GM18520 (cell line): ENCODE measurements around the gene SLC66A1.

Experiments
- ATAC-seq: cut with Tn5 transposase; IDR thresholded peaks from one replicate; pipeline ENCODE4 v1.9.1; 2021; ENCODE audit not compliant: unreplicated experiment

SLC66A1 gene

DNA sequence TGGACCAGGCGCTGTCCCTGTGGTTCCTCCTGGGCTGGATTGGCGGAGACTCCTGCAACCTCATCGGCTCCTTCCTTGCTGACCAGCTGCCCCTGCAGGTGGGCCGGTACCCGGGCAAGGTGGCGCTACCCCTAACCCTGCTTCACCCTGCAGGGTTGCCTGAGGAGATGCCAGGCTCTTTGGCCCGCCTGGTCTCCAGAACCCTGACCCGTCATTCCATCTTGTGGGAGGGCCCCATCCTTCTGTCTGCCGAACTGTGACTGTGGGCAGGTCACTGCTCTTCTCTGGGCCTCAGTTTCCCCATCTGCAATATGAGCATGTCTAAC, 12.5 kb downstream of the SLC66A1 start:
- ATAC-seq, result no peak

DNA sequence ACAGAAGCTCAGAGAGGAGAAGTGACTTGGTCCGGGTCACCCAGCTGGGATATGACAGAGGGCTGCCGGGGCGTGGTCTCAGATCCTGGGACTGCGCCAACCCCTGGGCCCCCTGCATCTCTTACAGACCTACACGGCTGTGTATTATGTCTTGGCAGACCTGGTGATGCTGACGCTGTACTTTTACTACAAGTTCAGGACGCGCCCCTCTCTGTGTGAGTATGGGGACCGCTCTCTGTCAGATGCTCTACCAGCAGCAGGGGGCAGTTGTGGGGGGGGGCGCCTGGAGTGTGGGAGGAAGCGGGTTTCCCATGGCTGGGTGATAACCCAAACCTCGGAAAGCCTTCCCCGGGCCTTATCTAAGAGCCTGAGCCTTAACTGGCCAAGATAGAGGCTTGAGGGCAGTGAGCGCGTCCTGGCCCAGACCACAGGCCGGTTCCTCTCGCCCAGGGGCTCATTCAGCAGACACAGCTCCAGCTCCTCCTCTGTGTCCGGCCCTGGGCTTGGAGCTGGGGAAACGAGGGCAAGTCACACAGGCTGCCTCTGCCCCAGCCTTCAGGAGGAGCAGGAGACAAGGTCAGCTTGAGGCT, 13.3 kb downstream of the SLC66A1 start:
- no peak for ATAC-seq

DNA sequence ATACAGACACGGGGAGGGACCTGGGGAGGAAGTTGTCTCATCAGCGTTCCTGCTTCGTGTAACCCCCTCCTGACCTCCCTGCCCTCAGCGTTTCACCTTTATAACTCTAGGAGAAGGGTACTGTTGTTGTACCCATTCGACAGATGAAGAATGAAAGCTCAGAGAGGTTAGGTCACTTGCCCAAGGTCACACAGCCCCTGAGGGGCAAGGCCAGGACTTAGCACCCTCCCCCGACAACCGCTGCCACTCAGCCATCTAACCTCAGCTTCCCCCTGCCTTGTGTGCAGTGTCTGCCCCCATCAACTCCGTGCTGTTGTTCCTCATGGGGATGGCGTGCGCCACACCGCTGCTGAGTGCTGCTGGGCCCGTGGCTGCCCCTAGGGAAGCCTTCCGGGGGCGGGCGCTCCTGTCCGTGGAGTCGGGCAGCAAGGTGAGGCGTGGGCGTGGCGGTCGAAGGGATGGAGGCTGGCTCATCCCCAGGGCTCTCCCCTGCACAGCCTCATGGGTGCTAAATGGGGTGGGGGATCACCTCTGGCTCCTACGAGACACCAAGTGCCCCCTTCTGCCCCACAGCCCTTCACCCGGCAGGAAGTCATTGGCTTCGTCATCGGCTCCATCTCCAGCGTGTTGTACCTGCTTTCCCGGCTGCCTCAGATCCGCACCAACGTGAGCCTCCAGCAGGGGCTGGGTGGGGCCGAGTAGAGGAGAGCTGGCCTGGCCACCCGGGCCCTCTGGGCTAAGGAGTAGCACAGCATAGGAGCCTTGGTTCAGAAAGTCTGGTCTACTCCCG, 14.0 kb downstream of the SLC66A1 start:
- ATAC-seq, result no peak

DNA sequence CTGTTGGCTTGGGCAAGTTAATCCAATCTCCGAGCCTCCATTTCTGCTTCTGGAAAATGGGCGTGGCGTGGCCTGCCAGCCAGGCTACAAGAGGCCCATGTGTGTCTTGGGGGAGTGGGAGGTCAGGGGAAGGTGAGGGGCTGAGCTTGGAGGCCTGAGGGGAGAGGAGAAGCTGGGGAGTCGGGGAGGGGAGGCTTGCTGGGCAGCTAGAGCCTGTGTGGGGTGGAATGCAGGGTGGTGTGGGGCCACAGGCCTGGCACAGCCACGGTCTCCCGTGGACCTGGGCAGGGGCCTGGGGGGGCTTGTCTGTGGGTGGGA, 14.6 kb downstream of the SLC66A1 start:
- ATAC-seq, result no peak

DNA sequence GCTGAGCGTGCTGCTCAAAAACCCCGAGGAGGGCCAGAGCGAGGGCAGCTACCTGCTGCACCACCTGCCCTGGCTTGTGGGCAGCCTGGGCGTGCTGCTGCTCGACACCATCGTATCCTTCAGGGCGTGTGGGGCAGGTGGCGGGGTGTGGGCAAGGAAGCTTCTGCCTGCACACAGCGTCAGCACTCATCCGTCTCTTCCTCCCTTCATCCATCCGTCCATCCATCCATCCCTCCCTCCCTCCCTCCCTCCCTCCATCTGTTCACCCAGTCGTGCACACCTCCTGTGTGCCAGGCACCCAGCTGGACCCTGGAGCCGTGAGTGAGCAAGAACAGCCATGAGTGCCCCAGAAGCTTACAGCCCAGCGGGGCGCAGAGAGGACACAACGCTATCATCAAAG, 15.2 kb downstream of the SLC66A1 start:
- ATAC-seq, result no peak

DNA sequence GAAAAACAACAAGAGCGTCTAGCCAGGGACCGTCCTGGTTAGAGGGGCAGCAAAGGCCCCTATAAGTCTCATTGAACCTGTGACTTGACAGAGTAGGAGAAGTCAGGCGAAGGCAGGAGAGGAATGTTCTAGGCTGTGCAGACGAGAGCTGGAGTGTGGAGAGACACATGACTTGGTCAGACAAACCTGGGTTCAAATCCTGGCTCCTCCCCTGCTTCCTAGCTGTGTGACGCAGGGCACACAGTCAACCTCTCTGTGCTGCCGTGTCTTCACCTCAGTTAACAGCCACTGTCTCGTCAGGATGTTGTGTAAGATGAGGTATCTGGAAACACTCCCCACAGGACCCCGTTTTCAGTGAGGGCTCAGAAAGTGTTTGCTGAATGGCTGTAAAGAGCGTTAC, 15.6 kb downstream of the SLC66A1 start:
- no peak for ATAC-seq

DNA sequence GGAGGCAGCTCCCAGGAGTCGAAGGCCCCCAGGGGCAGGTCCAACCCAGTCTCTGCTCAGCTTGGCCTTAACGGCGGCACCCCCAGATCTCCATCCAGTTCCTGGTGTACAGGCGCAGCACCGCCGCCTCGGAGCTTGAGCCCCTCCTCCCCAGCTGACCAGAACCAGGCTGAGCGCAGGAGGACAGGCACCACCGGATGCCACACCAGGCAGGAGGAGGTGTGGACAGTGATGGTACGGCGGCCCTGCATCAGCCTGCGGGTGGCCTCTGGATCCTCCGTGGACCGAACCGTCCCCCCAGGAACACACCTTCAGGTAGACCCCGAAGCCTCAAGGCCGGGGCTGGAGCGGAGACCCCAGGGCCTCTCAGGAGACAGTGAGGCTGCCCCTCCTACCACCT, 16.4 kb downstream of the SLC66A1 start:
- ATAC-seq, result no peak

DNA sequence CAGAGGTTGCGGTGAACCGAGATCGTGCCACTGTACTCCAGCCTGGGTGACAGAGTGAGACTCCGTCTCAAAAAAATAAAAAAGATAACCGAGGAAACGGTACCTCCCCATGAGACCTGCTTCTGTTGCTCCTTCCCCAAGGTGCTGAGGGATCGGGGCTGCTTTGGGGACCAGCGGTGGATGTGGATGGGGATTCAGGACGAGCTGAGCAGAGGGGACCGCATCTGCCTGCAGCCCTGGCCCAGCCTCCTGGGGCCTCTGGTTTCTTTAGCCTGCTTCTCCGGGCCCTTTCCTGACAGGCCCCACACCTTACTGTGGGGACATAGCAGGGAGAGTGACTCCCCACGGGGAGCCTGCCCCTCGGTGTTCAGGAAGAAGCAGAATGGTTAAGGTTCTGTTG, 17.1 kb downstream of the SLC66A1 start:
- no peak for ATAC-seq

DNA sequence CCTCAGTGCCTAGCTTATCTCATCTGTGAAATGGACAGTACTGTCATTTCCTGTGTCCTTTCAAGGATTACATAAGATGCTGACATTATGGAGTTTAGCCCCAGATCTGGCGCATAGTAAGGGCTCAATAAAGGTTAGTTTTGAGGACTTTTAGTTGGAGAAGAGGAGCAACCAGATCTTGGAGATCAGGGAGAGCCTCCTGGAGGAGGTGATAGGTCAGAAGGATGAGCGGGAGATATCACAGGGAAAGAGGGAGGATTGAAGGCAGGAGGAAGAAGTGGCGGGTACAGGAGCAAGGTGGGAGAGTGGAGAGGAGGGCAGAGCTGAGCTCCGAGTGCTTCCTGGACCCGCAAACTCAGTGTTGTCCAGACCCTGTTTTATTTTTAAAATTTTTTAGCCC, 17.5 kb downstream of the SLC66A1 start:
- ATAC-seq, result no peak

DNA sequence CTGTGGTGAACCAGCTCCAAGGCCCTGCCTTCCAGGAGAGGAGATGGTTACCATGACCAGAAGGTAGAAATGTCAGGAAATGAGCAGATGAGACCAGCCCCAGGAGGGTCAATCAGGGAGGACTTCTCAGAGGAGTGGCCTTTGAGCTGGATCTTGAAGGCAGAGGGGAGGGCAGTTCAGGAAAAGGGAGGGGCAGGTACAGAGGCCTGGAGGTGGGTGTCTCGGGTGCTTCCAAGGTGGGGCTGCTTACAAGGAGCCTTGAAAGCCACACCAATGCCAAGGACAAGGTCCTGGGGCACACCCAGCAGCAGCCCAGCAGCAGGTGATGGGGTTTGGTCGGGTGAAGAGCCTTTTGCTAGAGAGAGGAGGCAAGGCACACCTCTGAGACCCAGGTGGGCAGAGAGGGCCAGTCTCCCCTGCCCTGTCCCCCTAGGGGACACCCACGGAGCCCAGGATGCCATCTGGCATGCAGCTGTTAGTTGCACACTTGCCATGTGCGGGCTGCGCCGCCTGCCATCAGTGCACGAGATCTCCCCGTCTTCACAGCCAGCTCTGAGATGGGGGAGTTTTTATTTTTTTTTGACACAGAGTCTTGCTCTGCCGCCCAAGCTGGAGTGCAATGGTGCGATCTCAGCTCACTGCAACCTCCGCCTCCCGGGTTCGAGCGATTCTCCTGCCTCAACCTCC, 18.5 kb downstream of the SLC66A1 start:
- no peak for ATAC-seq

DNA sequence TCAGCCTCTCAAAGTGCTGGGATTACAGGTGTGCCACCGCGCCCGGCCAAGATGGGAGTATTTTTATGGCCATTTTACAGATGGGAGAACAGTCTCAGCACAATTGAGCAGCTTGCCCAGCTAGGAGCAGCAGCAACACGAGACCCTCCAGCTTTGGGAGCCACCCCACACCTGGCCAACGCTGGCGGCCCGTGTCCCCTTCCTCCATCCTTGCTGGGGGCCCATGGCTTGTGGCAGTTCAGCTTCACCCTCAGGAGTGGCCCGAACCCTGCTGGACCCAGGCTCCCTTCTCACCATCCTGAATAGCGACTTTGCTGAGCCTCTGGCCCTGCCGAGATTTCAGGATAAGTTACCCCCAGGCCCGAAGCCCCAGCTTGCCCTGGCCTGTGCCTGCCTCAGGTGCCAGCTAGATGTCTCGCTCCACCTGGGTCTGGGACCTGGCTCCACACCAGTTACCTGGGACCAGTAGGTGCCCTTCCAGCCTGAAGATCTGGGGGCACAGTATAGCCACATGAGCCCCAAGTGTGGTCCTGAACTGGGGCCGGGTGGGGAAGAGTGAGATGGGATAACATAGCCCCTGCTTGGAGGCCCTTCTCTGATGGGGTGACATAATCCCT, 19.2 kb downstream of the SLC66A1 start:
- no peak for ATAC-seq

DNA sequence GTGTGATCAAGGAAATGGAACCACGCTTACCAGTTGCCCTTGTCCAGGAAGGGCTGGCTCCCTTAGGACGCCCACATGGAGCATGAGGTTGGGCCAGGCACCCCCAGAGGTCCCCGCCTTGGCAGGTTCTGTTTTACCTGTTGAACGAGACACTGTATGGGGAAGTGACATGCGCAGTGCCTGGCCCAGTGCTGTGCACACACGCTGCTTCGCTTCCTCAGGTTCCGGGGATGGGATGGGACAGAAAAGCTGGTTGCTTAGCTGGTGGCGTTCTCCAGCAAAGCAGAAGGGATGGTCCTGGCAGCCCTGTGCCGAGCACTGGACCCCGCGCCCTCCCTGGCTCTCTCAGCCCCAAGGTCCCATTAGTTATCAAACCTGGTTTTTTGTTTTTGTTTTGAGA, 20.7 kb downstream of the SLC66A1 start:
- no peak for ATAC-seq

DNA sequence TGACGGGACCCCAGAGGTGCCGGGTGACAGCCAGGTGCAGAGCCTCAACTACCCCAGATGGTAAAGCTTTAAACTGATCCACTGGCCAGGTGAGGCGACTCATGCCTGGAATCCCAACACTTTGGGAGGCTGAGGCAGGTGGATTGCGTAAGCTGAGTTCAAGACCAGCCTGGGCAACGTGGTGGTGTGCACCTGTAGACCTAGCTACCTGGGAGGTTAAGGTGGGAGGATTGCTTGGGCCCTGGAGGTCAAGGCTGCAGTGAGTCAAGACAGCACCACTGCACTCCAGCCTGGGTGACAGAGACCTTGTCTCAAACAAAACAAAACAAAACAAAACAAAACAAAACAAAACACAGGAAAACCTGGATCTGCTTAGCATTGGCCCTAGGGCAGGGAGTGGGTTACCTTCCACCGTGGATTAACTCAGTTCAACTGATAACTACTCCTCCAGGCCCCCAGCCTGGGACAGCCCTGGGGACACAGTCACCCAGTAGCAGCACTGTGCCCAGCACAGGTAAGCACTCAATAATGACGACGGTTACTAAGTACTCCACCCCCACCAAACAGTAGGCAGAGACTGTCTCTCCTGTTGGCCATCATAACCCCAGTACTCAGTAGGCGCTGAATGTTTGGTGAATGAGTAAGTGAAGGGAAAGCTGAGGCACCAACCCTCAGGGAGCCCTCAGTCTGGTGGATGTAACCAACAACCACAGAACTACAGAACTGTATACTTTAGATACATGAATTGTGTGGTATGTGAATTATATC, 21.6 kb downstream of the SLC66A1 start:
- no peak for ATAC-seq

DNA sequence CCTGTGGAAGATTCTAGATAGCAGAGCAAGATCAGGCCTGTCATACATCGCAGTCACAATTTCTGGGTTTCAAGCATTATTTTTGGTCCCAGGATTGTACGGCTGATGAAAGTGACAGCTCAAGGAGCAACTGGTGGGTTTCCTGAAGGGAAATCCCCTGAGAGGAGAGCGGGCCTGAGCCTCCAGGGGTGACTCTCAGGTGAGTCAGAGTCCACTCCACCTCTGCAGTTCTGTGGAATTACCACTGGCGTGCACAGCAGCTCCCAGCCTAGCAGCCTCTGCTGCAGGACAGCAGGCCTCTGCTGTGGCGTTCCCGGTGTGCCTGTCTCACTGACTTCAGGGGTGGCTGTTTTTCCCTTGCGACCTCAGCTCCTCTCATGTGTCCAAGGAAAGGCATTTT, 24.4 kb downstream of the SLC66A1 start:
- ATAC-seq, result no peak

DNA sequence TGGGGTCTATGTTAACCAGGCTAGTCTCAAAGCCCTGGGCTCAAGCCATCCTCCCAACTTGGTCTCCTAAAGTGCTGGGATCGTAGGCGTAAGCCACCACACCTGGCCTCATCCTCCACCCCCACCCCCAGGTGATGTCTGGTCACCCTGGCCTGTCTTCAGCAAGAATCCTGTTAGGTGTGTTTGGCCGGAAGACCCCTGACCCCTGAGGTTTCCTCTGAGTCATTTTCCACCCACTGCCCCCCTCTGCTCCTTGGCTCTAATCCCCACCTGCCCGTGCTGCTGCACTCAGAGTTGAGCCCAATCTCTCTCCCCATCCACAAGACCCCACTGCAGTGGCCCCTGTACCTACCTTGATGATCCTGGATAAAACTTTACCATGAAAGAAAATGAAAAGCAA, 25.2 kb downstream of the SLC66A1 start:
- ATAC-seq, result no peak

DNA sequence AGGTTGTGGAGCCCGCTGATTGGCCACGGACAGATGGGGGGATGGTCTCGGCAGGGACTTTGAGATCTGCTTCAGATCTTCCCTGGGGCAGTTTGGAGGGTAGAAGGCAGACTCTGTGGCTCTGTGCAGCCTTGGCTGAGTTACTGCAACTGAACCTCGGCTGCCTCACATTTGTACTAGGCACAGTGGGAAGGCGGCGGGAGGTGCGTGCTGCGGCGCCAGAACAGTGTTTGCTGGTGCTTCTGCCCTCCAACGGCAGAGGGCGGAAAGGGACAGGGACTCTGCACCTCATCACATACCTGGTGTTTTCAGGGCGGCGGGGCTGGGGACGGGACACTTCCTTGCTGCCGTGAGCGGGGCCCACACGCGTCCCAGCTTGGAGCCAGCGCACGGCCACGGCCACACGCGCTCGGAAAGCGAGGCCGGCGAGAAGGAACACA, 26.2 kb downstream of the SLC66A1 start:
- no peak for ATAC-seq

DNA sequence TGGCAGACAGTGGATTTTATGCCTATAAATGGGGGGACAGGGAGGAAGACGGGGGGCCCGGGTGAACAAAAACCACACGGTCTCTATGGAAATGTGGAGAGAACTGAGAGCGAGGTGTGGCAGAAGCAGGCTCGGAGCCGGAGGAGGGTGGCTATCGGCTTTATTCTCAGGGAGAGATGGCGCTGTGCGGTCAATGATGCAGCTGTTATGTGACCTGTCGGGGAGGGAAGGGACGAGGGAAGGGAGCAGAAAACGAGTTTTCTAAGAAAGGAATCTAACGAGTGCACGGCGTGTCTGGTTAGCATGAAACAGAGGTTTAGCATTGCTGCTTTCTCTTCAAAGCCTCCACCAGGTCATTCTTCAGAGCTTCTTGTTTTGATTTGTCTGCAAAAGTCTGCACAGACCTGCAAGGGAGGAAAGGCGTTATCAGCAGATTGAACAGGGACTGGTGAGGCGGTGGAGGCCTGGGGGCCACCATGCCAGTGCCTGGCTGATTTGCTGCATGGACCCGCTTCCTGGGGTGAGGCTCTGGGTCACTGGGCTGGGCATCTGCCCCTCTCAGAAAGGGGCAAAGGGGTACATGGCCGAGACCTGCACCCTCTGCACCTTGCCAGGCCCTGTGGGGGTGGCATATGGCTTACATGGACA, 27.2 kb downstream of the SLC66A1 start:
- ATAC-seq, result no peak

DNA sequence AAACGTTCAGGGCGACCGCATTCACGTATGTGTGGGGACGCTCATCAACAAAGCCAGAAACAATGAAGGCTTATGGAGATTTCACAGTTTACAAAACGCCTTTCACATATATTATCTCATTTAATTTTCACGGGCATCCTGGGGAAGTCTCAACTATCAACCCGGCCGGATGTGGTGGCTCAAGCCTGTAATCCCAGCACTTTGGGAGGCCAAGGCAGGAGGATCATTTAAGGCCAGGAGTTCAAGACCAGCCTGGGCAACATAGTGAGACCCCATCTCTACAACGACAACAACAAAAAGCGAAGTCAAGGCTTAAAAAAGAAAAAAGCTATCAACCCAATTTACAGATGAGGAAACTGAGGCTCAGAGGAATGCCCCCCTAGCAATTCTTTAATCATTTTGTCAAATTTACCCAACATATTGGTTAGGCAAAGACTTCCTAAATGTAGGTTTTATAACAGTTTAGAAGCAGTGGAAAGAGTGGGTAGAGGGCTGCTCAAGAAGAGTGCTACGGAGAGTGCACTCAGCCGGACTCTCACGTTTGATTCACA, 28.3 kb downstream of the SLC66A1 start:
- ATAC-seq, result no peak

DNA sequence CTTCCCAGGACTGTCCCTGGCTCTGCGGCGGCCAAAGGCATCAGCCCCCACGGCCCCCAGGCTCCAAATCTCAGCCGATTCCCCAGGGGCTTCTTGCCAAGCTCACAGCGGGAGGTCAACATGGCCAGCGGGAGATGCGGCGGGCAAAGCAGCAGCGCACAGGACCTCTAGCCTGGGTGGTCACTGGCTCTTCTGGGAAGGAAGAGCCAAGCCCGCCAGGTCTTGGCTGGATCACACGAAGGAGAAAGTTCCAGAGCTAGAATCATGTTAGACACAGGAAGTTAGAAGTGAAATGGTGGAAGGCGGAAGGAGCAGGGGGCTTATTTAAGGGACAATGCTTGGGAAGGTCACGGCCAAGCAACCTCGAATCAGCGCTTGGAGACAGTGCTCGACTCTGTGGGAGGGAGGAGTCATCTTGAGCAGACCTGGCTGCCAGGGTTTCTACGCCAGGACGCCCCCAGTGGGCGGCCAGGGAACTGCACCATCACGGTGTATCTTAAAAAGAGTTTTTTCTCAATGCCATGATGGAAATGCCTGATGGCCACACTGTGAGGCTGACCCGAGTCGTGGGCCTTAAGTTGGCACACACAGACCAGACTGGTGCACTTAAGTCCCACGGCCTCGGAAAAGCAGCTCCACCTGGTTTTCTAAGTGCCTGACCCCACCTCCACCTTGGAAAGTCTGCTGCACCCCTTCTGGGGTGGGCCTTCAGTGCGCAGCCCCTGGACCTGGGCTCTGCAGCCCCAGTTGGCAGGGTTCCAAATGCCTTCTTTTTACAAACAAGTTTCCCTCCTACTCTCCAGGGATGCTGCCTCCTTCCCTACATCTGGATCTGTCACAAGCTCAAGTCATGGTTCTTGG, 29.3 kb downstream of the SLC66A1 start:
- no peak for ATAC-seq
